ENCODE data around the gene IL1RAP. TPM values are rescaled to one million over a fixed set of nuclear protein-coding genes. Genes with fewer than 3 reads are reported as not detected.

IL1RAP gene
- total and polyA plus RNA-seq, 9 of the 15 experiments (the other 6 are each of a cell fraction or from before 2014, with no cell fraction given), result 0.23 to 1.8 (median 0.88) TPM

GRCh38 chr3:190543671-190544070, 29.8 kb downstream of the IL1RAP start (continued):
- TF ChIP-seq ZNF318 (IDR thresholded peaks at IDR 0.05; ENCODE audit: borderline replicate concordance in 1 of 2, low read depth in 1 of 2) (no peak), FOXP1 (CRISPR knock-in tag; IDR thresholded peaks at IDR 0.05) (no peak), SPI1 (IDR thresholded peaks at IDR 0.05; ENCODE audit: borderline replicate concordance, low read depth, low read length) (no peak), RBM14 (IDR thresholded peaks at IDR 0.05; ENCODE audit: borderline replicate concordance, insufficient read depth, low read depth, low read length) (no peak), ATF2 (CRISPR knock-in tag; IDR thresholded peaks at IDR 0.05) (no peak), POLR3G (IDR thresholded peaks at IDR 0.05; ENCODE audit: extremely low read depth, insufficient read length, insufficient replicate concordance) (no peak), NFRKB (IDR thresholded peaks at IDR 0.05; ENCODE audit: low read depth) (no peak), DEAF1 (CRISPR knock-in tag; IDR thresholded peaks at IDR 0.05) (no peak), AFF4 (CRISPR knock-in tag; IDR thresholded peaks at IDR 0.05) (no peak), NR2C2 (CRISPR knock-in tag; IDR thresholded peaks at IDR 0.05) (no peak), NR2C2 (tag; IDR thresholded peaks at IDR 0.05) (no peak)
